ENCODE results near the gene PARVB.

- TF ChIP-seq GATAD2B (IDR thresholded peaks at IDR 0.05; ENCODE audit: borderline replicate concordance) = no peak
- no peak for TF ChIP-seq NR2C2 (CRISPR knock-in tag; IDR thresholded peaks at IDR 0.05)
- no peak for TF ChIP-seq NR2C2 (tag; IDR thresholded peaks at IDR 0.05)
Measured at GRCh38 chr22:44100411-44100810, 76.3 kb downstream of the PARVB start.
